Measurements from ENCODE around the gene SPRR3. TPM values are rescaled to one million over a fixed set of nuclear protein-coding genes. Genes with fewer than 3 reads are reported as not detected.

Gene SPRR3
- total RNA-seq, 1 donor from 2014 or later = not detected

DNA sequence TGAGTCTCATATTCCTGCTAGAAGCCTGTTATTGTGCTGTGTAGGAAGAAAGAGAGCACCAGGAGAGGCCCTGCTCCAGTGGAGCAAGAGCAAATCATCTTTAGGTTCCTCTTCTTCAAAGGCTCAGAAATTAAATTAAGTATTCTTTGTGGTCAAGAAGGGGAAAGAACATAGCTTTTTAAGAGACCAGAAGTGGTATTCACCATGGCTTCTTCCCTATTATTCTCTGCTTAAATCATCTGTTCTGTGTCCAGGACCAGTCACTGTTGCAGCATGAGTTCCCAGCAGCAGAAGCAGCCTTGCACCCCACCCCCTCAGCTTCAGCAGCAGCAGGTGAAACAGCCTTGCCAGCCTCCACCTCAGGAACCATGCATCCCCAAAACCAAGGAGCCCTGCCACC is 30.5 kb downstream of the SPRR3 start:
- H3K9ac ChIP-seq (ENCODE audit: low read depth in 1 of 3, low read length in 3 of 3) = no peak overlapping the region
- H3K27ac ChIP-seq (ENCODE audit: low read depth, low read length) = no peak overlapping the region
- no peak overlapping the region for H3K4me3 ChIP-seq (ENCODE audit: low read length in 3 of 3)
- no peaks in the 10 kb centered on the region for H3K36me3 ChIP-seq (ENCODE audit: control insufficient read depth in 3 of 3, insufficient read depth in 3 of 3, low read length in 3 of 3)
- H3K4me1 ChIP-seq (ENCODE audit: control insufficient read depth in 3 of 3, insufficient read depth in 3 of 3, low read length in 3 of 3) = no peaks in the 10 kb centered on the region
- H3K27me3 ChIP-seq (ENCODE audit: control insufficient read depth in 3 of 3, insufficient read depth in 3 of 3, low read length in 3 of 3) = no peaks in the 10 kb centered on the region
- peaks cover 0 to 2% (median 0%) of the 10 kb centered on the region in 3 donors for H3K9me3 ChIP-seq (ENCODE audit: control insufficient read depth in 3 of 3, low read length in 3 of 3)

GRCh38 chr1:153032677-153033308 is 31.2 kb downstream of the SPRR3 start:
- H3K9ac ChIP-seq (ENCODE audit: low read depth in 1 of 3, low read length in 3 of 3) = no peak overlapping the region
- H3K9me3 ChIP-seq (ENCODE audit: control insufficient read depth in 3 of 3, low read length in 3 of 3) = peaks cover 0 to 2% (median 0%) of the 10 kb centered on the region in 3 donors
- H3K4me3 ChIP-seq (ENCODE audit: low read length in 3 of 3) = no peak overlapping the region
- H3K27ac ChIP-seq (ENCODE audit: low read depth, low read length) = no peak overlapping the region
- H3K36me3 ChIP-seq (ENCODE audit: control insufficient read depth in 3 of 3, insufficient read depth in 3 of 3, low read length in 3 of 3) = no peaks in the 10 kb centered on the region
- H3K27me3 ChIP-seq (ENCODE audit: control insufficient read depth in 3 of 3, insufficient read depth in 3 of 3, low read length in 3 of 3) = no peaks in the 10 kb centered on the region
- H3K4me1 ChIP-seq (ENCODE audit: control insufficient read depth in 3 of 3, insufficient read depth in 3 of 3, low read length in 3 of 3) = no peaks in the 10 kb centered on the region

DNA sequence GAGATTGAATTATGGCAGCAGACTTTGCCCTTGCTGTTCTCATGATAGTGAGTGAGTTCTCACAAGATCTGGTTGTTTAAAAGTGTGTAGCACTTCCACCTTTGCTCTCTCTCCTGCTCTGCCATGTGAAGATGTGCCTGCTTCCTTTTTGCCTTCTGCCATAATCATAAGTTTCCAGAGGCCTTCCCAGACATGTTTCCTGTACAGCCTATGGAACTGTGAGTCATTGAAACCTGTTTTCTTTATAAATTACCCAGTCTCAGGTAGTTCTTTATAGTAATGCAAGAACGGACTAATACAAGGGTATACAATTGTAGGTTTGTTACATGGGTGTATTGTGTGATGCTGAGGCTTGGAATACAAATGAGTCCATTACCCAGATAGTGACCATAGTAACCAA is 33.7 kb downstream of the SPRR3 start:
- H3K27me3 ChIP-seq (ENCODE audit: control insufficient read depth in 3 of 3, insufficient read depth in 3 of 3, low read length in 3 of 3) = no peaks in the 10 kb centered on the region
- no peak overlapping the region for H3K4me3 ChIP-seq (ENCODE audit: low read length in 3 of 3)
- H3K27ac ChIP-seq (ENCODE audit: low read depth, low read length) = no peak overlapping the region
- H3K4me1 ChIP-seq (ENCODE audit: control insufficient read depth in 3 of 3, insufficient read depth in 3 of 3, low read length in 3 of 3) = no peaks in the 10 kb centered on the region
- H3K9me3 ChIP-seq (ENCODE audit: control insufficient read depth in 3 of 3, low read length in 3 of 3) = no peaks in the 10 kb centered on the region
- no peak overlapping the region for H3K9ac ChIP-seq (ENCODE audit: low read depth in 1 of 3, low read length in 3 of 3)
- no peaks in the 10 kb centered on the region for H3K36me3 ChIP-seq (ENCODE audit: control insufficient read depth in 3 of 3, insufficient read depth in 3 of 3, low read length in 3 of 3)

DNA sequence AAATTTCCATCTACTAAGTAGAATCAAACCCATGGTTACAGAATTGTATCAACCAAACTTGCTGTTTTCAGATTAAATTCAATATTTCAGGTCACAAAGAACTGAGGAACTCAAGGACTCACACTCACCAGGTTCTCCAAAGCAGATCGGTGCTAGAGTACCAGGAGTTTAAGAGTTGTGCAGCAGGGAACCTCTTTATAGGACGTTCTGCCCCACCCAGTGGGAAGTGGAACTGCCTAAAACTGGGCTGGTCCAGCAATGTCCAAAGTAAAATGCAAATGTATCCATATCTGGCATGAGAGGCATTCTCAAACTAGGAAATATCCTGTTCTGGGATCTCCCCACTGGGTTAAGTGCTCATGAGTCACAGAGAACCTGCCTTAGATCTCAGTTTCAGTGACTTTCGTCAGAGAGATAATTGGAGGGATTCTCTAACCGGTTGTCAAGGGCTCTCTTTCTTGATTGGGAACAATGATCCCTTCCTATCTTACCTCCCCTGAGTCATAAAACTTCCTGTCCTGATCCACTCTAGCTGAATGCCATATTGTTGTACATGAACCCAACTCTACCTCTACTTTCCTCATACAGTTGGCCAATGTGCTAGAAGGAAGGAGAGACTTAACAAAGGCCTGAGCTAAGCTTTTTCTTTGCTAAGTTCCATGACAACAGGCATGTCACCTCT is 39.5 kb downstream of the SPRR3 start, which contains the start of gene SPRR2D:
Gene SPRR2D, minus strand, starts transcription at position 171 of the 682 bp plus-strand sequence. CDS start 774 bp downstream, outside the sequence.
- Histone ChIP-seq H3K4me3 (ENCODE audit: low read length in 3 of 3) (no peak within 1 kb of the TSS), H3K9me3 (ENCODE audit: control insufficient read depth in 3 of 3, low read length in 3 of 3) (no peaks in the 10 kb centered on the region), H3K36me3 (ENCODE audit: control insufficient read depth in 3 of 3, insufficient read depth in 3 of 3, low read length in 3 of 3) (no peaks in the 10 kb centered on the region), H3K9ac (ENCODE audit: low read depth in 1 of 3, low read length in 3 of 3) (no peak within 1 kb of the TSS), H3K4me1 (ENCODE audit: control insufficient read depth in 3 of 3, insufficient read depth in 3 of 3, low read length in 3 of 3) (no peaks in the 10 kb centered on the region), H3K27me3 (ENCODE audit: control insufficient read depth in 3 of 3, insufficient read depth in 3 of 3, low read length in 3 of 3) (no peaks in the 10 kb centered on the region), H3K27ac (ENCODE audit: low read depth, low read length) (no peak within 1 kb of the TSS)

- Histone ChIP-seq H3K27me3 (ENCODE audit: control insufficient read depth in 3 of 3, insufficient read depth in 3 of 3, low read length in 3 of 3) (peaks cover 0 to 7% (median 0%) of the 10 kb centered on the region in 3 donors), H3K4me1 (ENCODE audit: control insufficient read depth in 3 of 3, insufficient read depth in 3 of 3, low read length in 3 of 3) (no peaks in the 10 kb centered on the region)
These were observed 47.7 kb downstream of the SPRR3 start for GRCh38 chr1:153049211-153049610.

More at GRCh38 chr1:153049211-153049610, 47.7 kb downstream of the SPRR3 start:
- H3K27ac ChIP-seq (ENCODE audit: low read depth, low read length) = no peak overlapping the region
- H3K9ac ChIP-seq (ENCODE audit: low read depth in 1 of 3, low read length in 3 of 3) = no peak overlapping the region
- no peaks in the 10 kb centered on the region for H3K36me3 ChIP-seq (ENCODE audit: control insufficient read depth in 3 of 3, insufficient read depth in 3 of 3, low read length in 3 of 3)
- no peak overlapping the region for H3K4me3 ChIP-seq (ENCODE audit: low read length in 3 of 3)
- H3K9me3 ChIP-seq (ENCODE audit: control insufficient read depth in 3 of 3, low read length in 3 of 3) = peaks cover 0 to 2% (median 0%) of the 10 kb centered on the region in 3 donors

Small RNA genes lying within 50 kb of the gene (small RNA-seq; reads per million reads assigned to genes)
- gene AL356867.1 = not detected
- not detected for gene RF00322
- not detected for gene SPRR1A

Other genes starting within 250 kb of the SPRR3 start
- not detected for gene KPRP, start 243.7 kb upstream of the SPRR3 start, total RNA-seq
- not detected for gene LCE1F, start 226.6 kb upstream of the SPRR3 start, total RNA-seq
- not detected for gene LCE1E, start 215.5 kb upstream of the SPRR3 start, total RNA-seq
- not detected for gene LCE1D, start 205.0 kb upstream of the SPRR3 start, total RNA-seq
- gene LCE1C, start 195.1 kb upstream of the SPRR3 start, total RNA-seq = not detected
- not detected for gene LCE1B, start 189.8 kb upstream of the SPRR3 start, total RNA-seq
- gene LCE1A, start 174.3 kb upstream of the SPRR3 start, total RNA-seq = not detected
- not detected for gene LCE6A, start 158.9 kb upstream of the SPRR3 start, total RNA-seq
- not detected for gene LCE7A, start 141.8 kb upstream of the SPRR3 start, total RNA-seq
- not detected for gene SMCP, start 123.4 kb upstream of the SPRR3 start, total RNA-seq
- not detected for gene IVL, start 93.2 kb upstream of the SPRR3 start, total RNA-seq
- gene SPRR5, start 54.5 kb upstream of the SPRR3 start, total RNA-seq = not detected
- not detected for gene SPRR4, start 31.1 kb upstream of the SPRR3 start, total RNA-seq
- not detected for gene SPRR1A, start 17.7 kb upstream of the SPRR3 start, total RNA-seq
- gene SPRR1B, start 29.5 kb downstream of the SPRR3 start, total RNA-seq = not detected
- not detected for gene SPRR2D, start 39.4 kb downstream of the SPRR3 start, total RNA-seq
- not detected for gene SPRR2A, start 55.8 kb downstream of the SPRR3 start, total RNA-seq
- not detected for gene SPRR2B, start 69.9 kb downstream of the SPRR3 start, total RNA-seq
- gene SPRR2E, start 92.8 kb downstream of the SPRR3 start, total RNA-seq = not detected
- gene SPRR2F, start 111.8 kb downstream of the SPRR3 start, total RNA-seq = not detected
- gene SPRR2G, start 149.1 kb downstream of the SPRR3 start, total RNA-seq = not detected
- not detected for gene LELP1, start 201.7 kb downstream of the SPRR3 start, total RNA-seq
- gene PRR9, start 215.8 kb downstream of the SPRR3 start, total RNA-seq = not detected

Data from skeletal muscle tissue (tissue), 5 donors.